ENCODE data around the gene TMEM17.

Gene TMEM17

GRCh38 chr2:62472312-62472711, 33.7 kb downstream of the TMEM17 start:
- no peak for DNase-seq (ENCODE audit: low read depth)

- DNase-seq (ENCODE audit: low read depth): no peak
These were observed 34.2 kb downstream of the TMEM17 start for GRCh38 chr2:62471816-62472215.

- no peak for DNase-seq (ENCODE audit: low read depth)
These were observed 34.6 kb downstream of the TMEM17 start for GRCh38 chr2:62471404-62471803.

- DNase-seq (ENCODE audit: low read depth): no peak
These were observed 36.4 kb downstream of the TMEM17 start for GRCh38 chr2:62469548-62469947.

- DNase-seq (ENCODE audit: low read depth): no peak
These were observed 36.9 kb downstream of the TMEM17 start for GRCh38 chr2:62469114-62469513.

- DNase-seq (ENCODE audit: low read depth): no peak
These were observed 38.3 kb downstream of the TMEM17 start for GRCh38 chr2:62467475-62468321.

- no peak for DNase-seq (ENCODE audit: low read depth)
These were observed 38.9 kb downstream of the TMEM17 start for GRCh38 chr2:62467100-62467474.

GRCh38 chr2:62466503-62466854, 39.5 kb downstream of the TMEM17 start:
- no peak for DNase-seq (ENCODE audit: low read depth)

GRCh38 chr2:62465741-62466502, 40.1 kb downstream of the TMEM17 start:
- DNase-seq (ENCODE audit: low read depth): no peak

- DNase-seq (ENCODE audit: low read depth): no peak
These were observed 40.8 kb downstream of the TMEM17 start for GRCh38 chr2:62465039-62465740.

- DNase-seq (ENCODE audit: low read depth): no peak
These were observed 41.6 kb downstream of the TMEM17 start for GRCh38 chr2:62464221-62465007.

- DNase-seq (ENCODE audit: low read depth): no peak
These were observed 43.8 kb downstream of the TMEM17 start for GRCh38 chr2:62462211-62462610.

- no peak for DNase-seq (ENCODE audit: low read depth)
These were observed 44.3 kb downstream of the TMEM17 start for GRCh38 chr2:62461707-62462106.

GRCh38 chr2:62461017-62461553, 44.9 kb downstream of the TMEM17 start:
- DNase-seq (ENCODE audit: low read depth): no peak

- no peak for DNase-seq (ENCODE audit: low read depth)
These were observed 45.8 kb downstream of the TMEM17 start for GRCh38 chr2:62460175-62460574.

- DNase-seq (ENCODE audit: low read depth): no peak
These were observed 46.3 kb downstream of the TMEM17 start for GRCh38 chr2:62459672-62460071.

GRCh38 chr2:62459106-62459505, 46.9 kb downstream of the TMEM17 start:
- DNase-seq (ENCODE audit: low read depth): no peak

- no peak for DNase-seq (ENCODE audit: low read depth)
These were observed 47.3 kb downstream of the TMEM17 start for GRCh38 chr2:62458671-62459081.

GRCh38 chr2:62458206-62458641, 47.8 kb downstream of the TMEM17 start:
- DNase-seq (ENCODE audit: low read depth): no peak

GRCh38 chr2:62457556-62457955, 48.4 kb downstream of the TMEM17 start:
- no peak for DNase-seq (ENCODE audit: low read depth)

- no peak for DNase-seq (ENCODE audit: low read depth)
These were observed 49.1 kb downstream of the TMEM17 start for GRCh38 chr2:62456721-62457539.

Data from non-pigmented ciliary epithelial cell (primary cell).